ENCODE data around the gene PNMA8C.
A peak's percentile ranks its signal among the peaks of the same experiment; 100 is the strongest.
"Not testable (repeated sequence)": the region's sequence is repeated elsewhere in the genome, so short reads cannot be mapped to it uniquely, and the experiment has no call there.

Gene PNMA8C

GRCh38 chr19:46411088-46411924 lies 17.4 kb downstream of the PNMA8C start:
- no peak for DNase-seq (ENCODE audit: low spot score)

GRCh38 chr19:46410205-46411087 lies 18.3 kb downstream of the PNMA8C start:
- no peak for DNase-seq (ENCODE audit: low spot score)

DNA sequence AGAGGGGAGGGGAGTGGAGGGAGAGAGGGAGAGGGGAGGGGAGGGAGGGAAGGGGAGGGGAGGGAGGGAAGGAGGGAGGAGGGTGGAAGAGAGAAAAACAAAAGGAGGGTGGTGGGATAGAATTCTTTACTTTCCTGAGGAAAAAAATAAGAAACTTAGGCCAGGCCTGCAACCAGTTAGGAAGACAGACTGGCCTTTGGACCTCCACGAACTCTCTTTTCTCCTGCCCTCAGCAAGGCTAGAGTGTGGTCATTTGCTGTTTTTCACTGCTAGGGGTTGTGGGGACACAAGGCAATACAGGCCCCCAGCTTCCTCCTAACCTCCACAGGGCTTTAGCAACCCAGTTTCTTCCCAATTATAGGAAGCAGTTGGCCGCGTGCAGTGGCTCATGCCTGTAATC lies 19.5 kb downstream of the PNMA8C start:
- DNase-seq (ENCODE audit: low spot score): no peak

DNA sequence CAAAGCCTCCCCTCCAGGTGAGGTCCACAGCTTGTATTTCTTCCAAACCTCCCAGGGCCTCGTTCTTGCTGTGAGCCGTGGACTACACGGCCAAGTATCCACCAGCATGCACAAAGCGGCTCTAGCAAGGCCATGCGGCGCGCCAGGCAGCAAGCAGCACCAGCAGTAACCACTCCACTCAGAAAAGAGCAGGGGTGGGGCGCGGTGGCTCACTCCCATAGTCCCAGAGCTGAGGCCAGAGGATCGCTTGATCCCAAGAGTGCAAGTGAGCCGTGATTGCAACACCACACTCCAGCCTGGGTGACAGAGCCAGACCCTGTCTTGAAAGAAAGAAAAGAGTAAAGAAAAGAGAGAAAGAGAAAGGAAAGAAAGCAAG lies 20.1 kb downstream of the PNMA8C start:
- no peak for DNase-seq (ENCODE audit: low spot score)

DNA sequence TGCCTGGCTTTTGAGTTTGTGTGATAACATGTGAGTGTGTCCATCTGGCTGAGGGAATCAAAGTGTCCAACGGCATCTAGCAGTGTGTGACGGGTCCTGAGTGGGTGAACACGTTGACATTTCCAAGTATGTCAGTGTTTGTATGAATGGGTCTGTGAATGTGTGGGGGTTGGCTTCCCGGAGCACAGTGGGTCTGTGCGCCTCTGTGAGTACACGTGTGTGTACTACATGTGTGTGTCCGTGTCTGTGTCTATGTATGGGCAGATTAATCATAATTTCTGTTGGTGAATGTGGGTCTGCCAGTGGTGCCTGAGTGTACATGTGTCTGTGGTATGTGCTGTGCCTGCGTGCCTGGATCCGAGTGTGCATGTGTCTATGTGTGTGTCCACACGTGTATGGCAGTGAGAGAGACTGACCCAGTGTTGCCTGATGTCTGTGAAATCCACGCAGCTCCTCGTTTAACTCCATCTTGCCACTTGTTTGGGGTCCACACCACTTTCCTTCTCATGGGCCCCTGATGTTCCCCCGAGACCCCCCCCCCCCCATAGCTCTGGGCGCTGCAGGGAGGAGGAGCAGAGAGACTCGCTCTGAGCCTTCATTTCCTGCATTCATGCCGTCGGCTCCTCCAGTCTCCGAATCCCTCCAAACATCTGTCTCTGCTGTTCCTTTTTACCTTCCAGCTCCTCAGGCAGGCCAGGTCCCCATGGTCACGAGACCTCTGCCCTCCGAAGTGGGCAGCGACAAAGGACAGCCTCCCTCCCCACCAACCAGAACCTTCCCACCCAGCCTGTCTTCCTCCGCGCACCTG lies 20.7 kb downstream of the PNMA8C start:
- no peak for DNase-seq (ENCODE audit: low spot score)

GRCh38 chr19:46406976-46407375 lies 21.8 kb downstream of the PNMA8C start:
- no peak for DNase-seq (ENCODE audit: low spot score)

- no peak for DNase-seq (ENCODE audit: low spot score)
These were observed 23.8 kb downstream of the PNMA8C start for GRCh38 chr19:46404753-46405468.

DNA sequence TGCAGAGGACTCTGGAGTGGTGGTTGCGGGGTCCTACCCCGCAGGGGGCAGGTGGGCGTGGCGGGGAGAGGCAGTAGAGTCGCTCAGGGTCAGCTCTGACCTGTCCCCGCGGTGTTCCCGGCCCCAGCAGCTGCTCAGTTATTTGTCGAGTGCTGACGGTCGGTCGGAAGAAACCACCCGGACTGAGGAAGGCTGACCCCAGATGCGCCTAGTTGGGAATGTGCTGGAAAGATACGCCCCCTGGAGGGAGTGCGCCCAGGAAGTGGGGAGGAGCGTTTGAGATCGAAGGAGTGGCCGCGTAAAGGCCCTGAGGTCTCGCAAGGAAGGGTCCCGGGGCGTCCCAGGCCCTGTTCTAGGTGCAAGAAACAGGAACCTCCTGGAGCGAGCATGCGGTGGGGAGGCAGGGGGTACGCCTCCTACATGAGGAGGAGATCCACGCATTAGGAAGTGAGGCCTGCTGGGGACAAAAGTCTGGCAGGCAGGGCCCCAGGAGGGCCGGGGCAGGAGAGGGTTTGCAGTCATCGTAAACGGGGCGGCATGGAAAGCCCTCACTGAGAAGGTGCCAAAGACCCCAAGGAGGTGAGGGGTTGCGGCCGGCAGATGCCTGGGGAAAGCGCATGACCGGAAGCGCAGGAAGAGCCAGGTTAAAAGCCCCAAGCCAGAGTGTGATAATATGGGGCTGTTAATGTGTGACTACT lies 24.5 kb downstream of the PNMA8C start:
- peak; percentile 70 for DNase-seq (ENCODE audit: low spot score)

DNA sequence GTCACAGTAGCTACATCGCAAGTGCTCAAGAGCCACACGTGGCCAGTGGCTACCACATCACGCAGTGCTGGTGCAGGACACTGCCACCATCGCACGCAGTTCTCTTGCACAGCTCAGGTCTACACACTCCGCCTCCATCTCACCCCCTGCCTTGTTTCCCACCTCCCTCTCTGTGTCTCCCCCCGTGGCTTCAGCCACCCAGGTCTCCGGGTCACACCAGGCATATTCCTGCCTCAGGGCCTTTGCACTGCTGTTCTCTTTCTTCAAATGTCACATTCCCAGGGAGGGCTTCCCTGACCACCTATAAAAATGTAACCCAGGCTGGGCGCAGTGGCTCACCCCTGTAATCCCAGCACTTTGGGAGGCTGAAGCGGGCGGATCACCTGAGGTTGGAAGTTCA lies 26.0 kb downstream of the PNMA8C start:
- DNase-seq (ENCODE audit: low spot score): no peak

GRCh38 chr19:46397801-46398479 lies 30.8 kb downstream of the PNMA8C start:
- not testable (repeated sequence) for DNase-seq (ENCODE audit: low spot score)

DNA sequence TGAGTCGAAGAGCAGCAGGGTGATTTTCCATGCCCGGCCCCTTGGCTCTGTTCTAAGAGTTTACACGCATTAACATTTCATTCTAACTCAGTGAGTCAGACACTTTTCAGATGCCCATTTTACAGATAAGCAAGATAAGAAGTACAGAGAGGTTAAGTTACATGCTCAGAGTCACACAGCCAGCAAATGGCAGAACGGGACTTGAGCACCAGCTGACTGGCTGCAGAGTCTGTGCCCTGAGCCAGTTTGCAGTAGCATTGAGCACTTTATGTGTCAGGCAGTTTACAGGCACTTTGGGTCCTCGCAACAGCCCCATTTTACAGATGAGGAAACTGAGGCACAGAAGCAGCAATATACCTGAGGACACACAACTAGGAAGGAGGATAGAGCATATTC lies 34.3 kb downstream of the PNMA8C start:
- DNase-seq (ENCODE audit: low spot score): no peak

- DNase-seq (ENCODE audit: low spot score): no peak
These were observed 35.0 kb downstream of the PNMA8C start for GRCh38 chr19:46393456-46394401.

DNA sequence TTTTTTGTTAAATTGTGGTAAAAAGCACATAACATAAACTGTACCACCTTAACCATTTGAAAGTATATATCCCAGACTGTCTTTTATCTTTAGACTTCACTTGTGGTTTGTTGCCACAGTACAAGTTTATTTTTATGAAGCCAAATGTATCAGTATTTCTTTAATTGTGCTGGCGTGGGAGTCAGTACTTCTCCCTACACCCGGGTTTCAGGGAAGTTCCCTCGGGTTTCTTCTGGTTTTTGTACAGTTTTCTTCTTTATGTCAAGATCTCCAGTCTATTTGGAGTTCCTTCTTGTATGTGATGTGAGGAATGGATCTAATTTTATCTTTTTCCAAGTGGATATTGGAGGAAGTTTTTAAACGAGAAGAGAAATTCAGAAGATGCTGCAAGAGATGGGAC lies 35.9 kb downstream of the PNMA8C start:
- no peak for DNase-seq (ENCODE audit: low spot score)

GRCh38 chr19:46392252-46392801 lies 36.4 kb downstream of the PNMA8C start:
- peak; percentile 51 for DNase-seq (ENCODE audit: low spot score)

DNA sequence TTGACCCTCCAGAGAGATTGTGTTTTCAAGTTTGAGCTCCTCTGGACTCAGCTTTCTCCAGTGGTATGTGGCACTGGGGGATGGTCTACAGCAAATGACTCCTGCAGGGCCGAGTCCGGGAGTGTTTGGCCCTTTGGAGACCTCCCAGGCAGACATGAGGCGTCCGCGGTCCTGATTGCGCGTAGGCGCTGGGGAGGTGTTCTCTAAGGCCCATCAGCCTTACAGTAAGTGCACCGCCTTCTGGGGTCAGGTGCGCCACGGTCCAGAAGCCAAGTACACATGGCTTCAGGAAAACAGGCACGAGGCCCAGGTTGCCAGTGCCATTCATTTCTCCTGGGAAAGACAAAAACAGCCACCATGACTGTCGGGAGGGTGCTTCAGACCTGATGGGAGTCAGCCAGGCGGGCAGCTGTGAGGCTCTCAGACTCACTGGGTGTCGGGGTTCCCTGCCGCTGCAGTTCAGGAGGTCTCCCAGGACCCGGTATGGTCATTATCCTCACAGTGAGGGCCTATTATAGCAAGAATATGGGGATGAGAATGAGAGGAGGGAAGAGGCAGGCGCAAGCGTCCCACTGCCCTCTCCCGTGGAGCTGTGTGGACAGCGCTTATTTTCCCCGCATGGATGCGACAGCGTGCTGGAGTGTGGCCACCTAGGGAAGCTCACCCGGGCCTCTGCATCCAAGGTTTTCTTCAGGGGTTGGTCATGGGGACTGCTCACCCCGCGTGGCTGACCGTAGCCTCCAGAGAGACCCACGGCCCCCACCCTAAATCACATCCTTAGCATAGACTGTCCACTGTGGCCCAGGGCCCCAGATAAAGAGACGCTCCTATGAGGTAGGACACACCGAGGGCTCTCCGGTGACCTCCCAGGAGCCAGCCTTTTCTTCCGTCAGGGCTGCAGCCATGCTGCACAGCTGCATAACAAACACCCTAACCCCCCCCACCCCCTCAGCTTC lies 37.2 kb downstream of the PNMA8C start:
- no peak for DNase-seq (ENCODE audit: low spot score)

- no peak for DNase-seq (ENCODE audit: low spot score)
These were observed 37.9 kb downstream of the PNMA8C start for GRCh38 chr19:46390866-46391265.

DNA sequence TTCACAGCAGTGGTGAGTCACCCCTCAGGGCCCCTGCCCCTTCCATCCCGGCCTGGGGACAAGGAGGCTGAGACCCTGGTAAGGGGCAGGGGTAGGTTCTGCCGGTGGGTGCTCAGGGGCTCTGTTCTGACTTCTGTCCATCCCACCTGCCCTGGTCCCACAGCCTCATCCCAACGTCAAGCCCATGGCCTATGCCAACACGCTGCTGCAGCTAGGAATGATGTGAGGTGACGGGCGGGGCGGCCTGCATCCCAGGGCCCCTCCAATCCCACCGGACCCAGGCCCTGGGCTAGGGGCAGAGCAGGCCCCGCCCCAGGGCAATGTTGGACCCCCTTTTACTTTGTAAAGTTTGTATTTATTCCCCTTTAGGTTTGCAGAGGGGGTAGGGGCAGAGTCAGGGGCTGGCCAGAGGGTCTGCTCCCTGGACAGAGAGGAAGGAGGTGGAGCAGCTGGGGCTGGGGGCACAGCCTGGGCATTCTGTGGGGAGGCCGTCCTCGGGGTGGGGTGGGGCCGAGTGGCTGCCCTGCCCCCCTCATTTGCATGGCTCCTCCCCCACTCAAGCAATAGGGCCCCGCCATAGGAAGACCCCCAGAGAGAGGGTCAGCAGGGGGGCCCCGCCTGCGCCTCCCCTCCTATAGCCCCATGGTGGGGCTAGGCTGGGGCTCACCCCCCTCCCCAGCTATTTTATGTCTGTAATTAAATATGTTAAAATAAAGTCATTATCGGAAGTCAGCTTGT lies 38.4 kb downstream of the PNMA8C start:
- DNase-seq (ENCODE audit: low spot score): no peak
